K562 (cell line): ENCODE results near the gene CLPSL2. TPM values are rescaled to one million over a fixed set of nuclear protein-coding genes. Genes with fewer than 3 reads are reported as not detected.
A peak's percentile ranks its signal among the peaks of the same experiment; 100 is the strongest.

Experiments used
- ATAC-seq: fragments of 200-7000 bp; cut with Tn5 transposase; 3 replicates; pipeline ENCODE4 v1.9.1; 2020; ENCODE audit warnings: moderate library complexity
- BruUV-seq: library from RNA; stranded (reverse); fragments of 400-500 nt; replicated peaks from 2 replicates; lab custom pipeline; 2021; lab: Mats Ljungman, UMichigan
- CTCF ChIA-PET: fragments of 300-600 bp; formaldehyde crosslinking; extraction: SDS; loops from one replicate; lab custom pipeline; 2021; ENCODE audit warnings: low intra/inter-chr PET ratio; lab: Yijun Ruan, JAX
- POLR2A ChIA-PET: fragments of 300-600, 350-650 bp; sonication (Branson Sonifier 250); formaldehyde crosslinking; extraction: SDS; loops from one replicate; lab custom pipeline; 2021; ENCODE audit warnings: antibody characterized with exemption, inconsistent platforms; lab: Yijun Ruan, JAX
- DNase-seq, 4 experiments: peaks; one replicate each; pipeline versions ENCODE4 v3.0.0 to v3.0.0-alpha.2; 2011 to 2018; ENCODE audit warnings: low spot score in 3 of 4, mixed read lengths in 3 of 4; ENCODE audit errors: extremely low read depth in 1 of 4
- FAIRE-seq: peaks from 2 replicates; lab custom pipeline; 2011; peaks lifted over from hg19 to GRCh38; lab: Jason Lieb, UNC
- H2AFZ ChIP-seq: 2 replicates; pipeline ENCODE4 v1.6.0; 2011; ENCODE audit warnings: low read depth, low read length, control low read depth, inconsistent platforms
- H3K27ac ChIP-seq: fragments of 200-600 bp; 3 replicates; pipeline ENCODE4 v1.8.0; 2011; ENCODE audit warnings: low read depth, mild to moderate bottlenecking, control low read depth, inconsistent platforms, low read length, moderate library complexity, mixed read lengths; ENCODE audit errors: extremely low read depth
- H3K27me3 ChIP-seq, 2 experiments: fragments of 300-600 bp in 1 of 2; 2 replicates in 1 of 2; 3 replicates in 1 of 2; pipeline versions ENCODE4 v1.6.0 to v1.8.0; 2011; ENCODE audit warnings: inconsistent platforms in 2 of 2, low read length in 2 of 2, mild to moderate bottlenecking in 1 of 2, mixed read lengths in 1 of 2, moderate library complexity in 1 of 2; ENCODE audit not compliant: control insufficient read depth in 2 of 2, insufficient read depth in 2 of 2
- H3K36me3 ChIP-seq: fragments of 300-600 bp; 3 replicates; pipeline ENCODE4 v1.8.0; 2011; ENCODE audit warnings: mild to moderate bottlenecking, low read length, inconsistent platforms; ENCODE audit not compliant: control insufficient read depth, insufficient read depth
- H3K4me1 ChIP-seq, 2 experiments: fragments of 200-600 bp in 1 of 2; replicated peaks in 1 of 2; 2 replicates in 1 of 2; 3 replicates in 1 of 2; pipeline versions ENCODE4 v1.5.1 to v1.8.0; 2011; ENCODE audit warnings: inconsistent platforms in 2 of 2, low read length in 2 of 2, mild to moderate bottlenecking in 1 of 2, mixed read lengths in 1 of 2, moderate library complexity in 1 of 2; ENCODE audit not compliant: control insufficient read depth in 2 of 2, insufficient read depth in 2 of 2
- H3K4me2 ChIP-seq: 2 replicates; pipeline ENCODE4 v1.6.1; 2011; ENCODE audit warnings: low read length, control low read depth, inconsistent platforms, mixed read lengths; ENCODE audit not compliant: insufficient read depth
- H3K4me3 ChIP-seq: fragments of 200-600 bp; sonication (generic), shearing (Covaris generic); 2 replicates; pipeline ENCODE4 v1.5.1; 2016; ENCODE audit warnings: control low read depth, inconsistent platforms
- H3K79me2 ChIP-seq: fragments of 200-600 bp; 3 replicates; pipeline ENCODE4 v1.8.0; 2011; ENCODE audit warnings: low read length, inconsistent platforms; ENCODE audit not compliant: control insufficient read depth, insufficient read depth
- H3K9ac ChIP-seq, 2 experiments: 2 replicates each; pipeline versions ENCODE4 v1.6.0 to v1.6.1; 2011; ENCODE audit warnings: low read depth in 2 of 2, low read length in 2 of 2, control low read depth in 1 of 2, inconsistent platforms in 1 of 2, mild to moderate bottlenecking in 1 of 2, mixed read lengths in 1 of 2; ENCODE audit not compliant: insufficient read depth in 1 of 2
- H3K9me1 ChIP-seq: one replicate; pipeline ENCODE4 v1.6.0; 2011; ENCODE audit warnings: inconsistent platforms, mild to moderate bottlenecking, low read length, moderate library complexity; ENCODE audit not compliant: control insufficient read depth, insufficient read depth
- H3K9me3 ChIP-seq: replicated peaks from 2 replicates; pipeline ENCODE4 v1.5.1; 2011; ENCODE audit warnings: low read depth, low read length, inconsistent platforms; ENCODE audit not compliant: control insufficient read depth, insufficient read depth
- H4K20me1 ChIP-seq: replicated peaks from 2 replicates; pipeline ENCODE4 v1.6.1; 2011; ENCODE audit warnings: low read length, inconsistent platforms, mixed read lengths; ENCODE audit not compliant: control insufficient read depth, insufficient read depth
- ARID1B ChIP-seq: fragments of 450-650 bp; IDR thresholded peaks from 2 replicates; pipeline ENCODE4 v1.6.1; 2016; ENCODE audit warnings: antibody characterized with exemption, mild to moderate bottlenecking, inconsistent platforms
- ARID4B ChIP-seq: sonication (generic); formaldehyde crosslinking; IDR thresholded peaks from 2 replicates; pipeline ENCODE4 v1.8.0; 2022; ENCODE audit warnings: mild to moderate bottlenecking, missing genetic modification reagents
- CEBPZ ChIP-seq: fragments of 150-350 bp; IDR thresholded peaks from 2 replicates; pipeline ENCODE4 v1.6.1; 2014; ENCODE audit warnings: low read depth, mild to moderate bottlenecking, low read length, borderline replicate concordance
- CREB1 ChIP-seq, 2 experiments: sonication (generic) in 1 of 2; formaldehyde crosslinking in 1 of 2; IDR thresholded peaks; 2 replicates each; pipeline versions ENCODE4 v1.6.1 to v1.8.0; 2012 to 2022; ENCODE audit warnings: inconsistent platforms in 1 of 2, mild to moderate bottlenecking in 1 of 2, missing genetic modification reagents in 1 of 2, moderate library complexity in 1 of 2
- ERF ChIP-seq: fragments of 450-650 bp; formaldehyde crosslinking; IDR thresholded peaks from 2 replicates; pipeline ENCODE4 v1.4.0; 2020; ENCODE audit warnings: mild to moderate bottlenecking, mixed read lengths
- HMBOX1 ChIP-seq: sonication (generic); IDR thresholded peaks from 2 replicates; pipeline ENCODE4 v1.6.1; 2016
- RBBP5 ChIP-seq: fragments of 200-600 bp; sonication (generic); IDR thresholded peaks from 2 replicates; pipeline ENCODE4 v1.6.1; 2012; ENCODE audit warnings: borderline replicate concordance, mild to moderate bottlenecking, low read length, control low read depth, inconsistent platforms; ENCODE audit not compliant: insufficient read depth, poor library complexity, severe bottlenecking
- RBFOX2 ChIP-seq: fragments of 200-400 bp; formaldehyde crosslinking; IDR thresholded peaks from 2 replicates; pipeline ENCODE4 v1.6.1; 2017; ENCODE audit warnings: low read depth, mild to moderate bottlenecking, low read length, moderate library complexity
- ZNF445 ChIP-seq: fragments of 250-450 bp; sonication (Bioruptor Pico); IDR thresholded peaks from 2 replicates; pipeline ENCODE4 v1.4.0; 2020; ENCODE audit warnings: low read depth, mild to moderate bottlenecking, moderate library complexity
- ZNF589 ChIP-seq: fragments of 200-800 bp; sonication (Bioruptor generic); IDR thresholded peaks from 2 replicates; pipeline ENCODE4 v1.6.1; 2016; ENCODE audit warnings: low read depth, missing genetic modification characterization, missing compliant biosample characterization
- ZNF707 ChIP-seq: fragments of 250-450 bp; sonication (Bioruptor Pico); conservative IDR thresholded peaks from 2 replicates; pipeline ENCODE4 v1.8.0; 2022; ENCODE audit warnings: inconsistent platforms, mild to moderate bottlenecking, moderate library complexity
- WGBS: fragments of 100-300 bp; shearing (Covaris generic); methylation state at CpG from one replicate; pipeline ENCODE4 v1.1.6; 2016; ENCODE audit warnings: low coverage, mixed read lengths; ENCODE audit not compliant: insufficient coverage; ENCODE audit errors: missing lambda C conversion rate; 5-methylcytosine and 5-hydroxymethylcytosine counted together
- in situ Hi-C: fragments of 300-500 bp; cut with MboI; formaldehyde crosslinking; loops from 4 replicates; pipeline ENCODE4 v1.15.0; 2018; ENCODE audit warnings: inconsistent platforms, mixed read lengths
- intact Hi-C: fragments of 100-400 bp; cut with micrococcal nuclease; formaldehyde crosslinking; loops from 2 replicates; pipeline ENCODE4 v1.14.2; 2022
- polyA plus RNA-seq, 8 experiments: library from polyadenylated mRNA; depleted of rRNA in 4 of 8; stranded (reverse) in 5 of 8; unstranded in 3 of 8; fragments of >200 nt; fragmentation: Nextera tagmentation in 2 of 8; fragmentation: Illumina TruSeq in 1 of 8; extraction: Ambion mirVana in 2 of 8; extraction: Trizol in 1 of 8; gene quantifications; 2 replicates each; pipeline versions ENCODE4 v1.2.1 to v1.2.3, GENCODE V29; 2011 to 2014; ENCODE audit warnings: inconsistent platforms in 1 of 8, missing spikeins in 1 of 8
- total RNA-seq, 7 experiments: library from RNA; depleted of rRNA in 6 of 7; stranded (reverse); fragments of >200 nt in 6 of 7; fragmentation: Illumina TruSeq in 2 of 7; extraction: Trizol in 2 of 7; gene quantifications; 2 replicates each; pipeline versions ENCODE4 v1.2.1 to v1.2.3, GENCODE V29; 2011 to 2021; ENCODE audit warnings: low replicate concordance in 1 of 7

CLPSL2 gene
- total and polyA plus RNA-seq, 9 of the 15 experiments (the other 6 are each of a cell fraction or from before 2014, with no cell fraction given) = not detected

GRCh38 chr6:35727935-35728682 lies 48.3 kb upstream of the CLPSL2 start:
- Histone ChIP-seq H3K9ac (peak overlapping the region; percentile 81 to 95), H3K9me3 (no peaks in the 10 kb centered on the region), H3K79me2 (no peaks in the 10 kb centered on the region; the same call in 2 of the 3 replicates), H3K27ac (peak overlapping the region; percentile 95), H3K9me1 (no peaks in the 10 kb centered on the region), H3K27me3 (no peaks in the 10 kb centered on the region), H3K4me3 (peak overlapping the region; percentile 46), H4K20me1 (no peaks in the 10 kb centered on the region), H3K36me3 (no peaks in the 10 kb centered on the region), H3K4me2 (peak overlapping the region; percentile 88), H3K4me1 (peaks cover 62 to 80% of the 10 kb centered on the region in 2 experiments), H2AFZ (peak overlapping the region; percentile 97)
- FAIRE-seq (peak; percentile 80), ATAC-seq (peak; percentile 84), DNase-seq (peak; percentile 93 to 97 (median 95))
- intact Hi-C loops (loop anchor here (1.0 kb wide), 1 partner anchor 40 kb away; the partner anchor contains the start of gene FKBP5), in situ Hi-C loops (no loop called here)
- BruUV-seq = TSS peak; percentile 71
- WGBS = under 1% methylated on average over 46 of the region's 57 CpGs
- POLR2A ChIA-PET = interaction anchor here (0.6 to 1.5 kb wide), 18 partner anchors 11 to 1245 kb away, joined by 3 to 5 read pairs (median 3); partner anchors contain the start of gene RPL10A
- CTCF ChIA-PET = no interaction called here
- no peak for TF ChIP-seq ZNF589 (CRISPR knock-in tag)
- peak; percentile 93 for TF ChIP-seq RBFOX2
- TF ChIP-seq HMBOX1 = peak; percentile 58; the same call in 1 of the 2 replicates
- peak; percentile 80 for TF ChIP-seq ERF (CRISPR knock-in tag)
- peak; percentile 50; the same call in 1 of the 2 replicates for TF ChIP-seq CREB1 (IDR thresholded peaks at IDR 0.05)
- peak; percentile 46; the same call in 1 of the 2 replicates for TF ChIP-seq CREB1 (CRISPR knock-in tag; IDR thresholded peaks at IDR 0.05)
- peak; percentile 91 for TF ChIP-seq ARID4B (CRISPR knock-in tag)
- no peak for TF ChIP-seq CEBPZ
- TF ChIP-seq RBBP5 = peak; percentile 70
- peak; percentile 61 for TF ChIP-seq ARID1B
- no peak for TF ChIP-seq ZNF445 (CRISPR knock-in tag)
- TF ChIP-seq ZNF707 (CRISPR knock-in tag) = no peak
